Smooth muscle cell (in vitro differentiated cells): ENCODE measurements around the gene FBXW7. TPM values are rescaled to one million over a fixed set of nuclear protein-coding genes. Genes with fewer than 3 reads are reported as not detected.

Source experiments
- DNase-seq: peaks from one replicate; lab custom pipeline; 2025; ENCODE audit not compliant: unreplicated experiment; lab: John Stamatoyannopoulos, UW
- H2AFZ ChIP-seq: fragments of 200-600 bp; sonication (generic); 2 replicates; pipeline ENCODE4 v1.6.0; 2016; ENCODE audit warnings: antibody characterized with exemption, low read depth, mild to moderate bottlenecking
- H3F3A ChIP-seq: fragments of 200-600 bp; sonication (generic); 2 replicates; pipeline ENCODE4 v1.6.0; 2017; ENCODE audit warnings: antibody characterized with exemption, low read depth
- H3K27ac ChIP-seq: fragments of 200-600 bp; sonication (generic); 2 replicates; pipeline ENCODE4 v1.5.1; 2016; ENCODE audit warnings: low read depth, mild to moderate bottlenecking
- H3K27me3 ChIP-seq: fragments of 200-600 bp; sonication (generic); 2 replicates; pipeline ENCODE4 v1.6.1; 2016; ENCODE audit warnings: low read depth, mild to moderate bottlenecking
- H3K36me3 ChIP-seq: fragments of 200-600 bp; sonication (generic); 2 replicates; pipeline ENCODE4 v1.5.1; 2016; ENCODE audit warnings: low read depth
- H3K4me1 ChIP-seq: fragments of 200-600 bp; sonication (generic); 2 replicates; pipeline ENCODE4 v1.5.1; 2016; ENCODE audit warnings: low read depth
- H3K4me2 ChIP-seq: fragments of 200-600 bp; sonication (generic); 2 replicates; pipeline ENCODE4 v1.6.0; 2016; ENCODE audit warnings: mild to moderate bottlenecking
- H3K4me3 ChIP-seq: fragments of 200-600 bp; sonication (generic); 2 replicates; pipeline ENCODE4 v1.5.1; 2016; ENCODE audit warnings: mild to moderate bottlenecking
- H3K79me2 ChIP-seq: fragments of 200-600 bp; sonication (generic); 2 replicates; pipeline ENCODE4 v1.6.0; 2016; ENCODE audit warnings: low read depth, mild to moderate bottlenecking
- H3K9ac ChIP-seq: fragments of 200-600 bp; sonication (generic); 2 replicates; pipeline ENCODE4 v1.6.0; 2016; ENCODE audit warnings: low read depth
- H3K9me3 ChIP-seq: fragments of 200-600 bp; sonication (generic); replicated peaks from 2 replicates; pipeline ENCODE4 v1.5.1; 2016; ENCODE audit warnings: low read depth
- H4K20me1 ChIP-seq: fragments of 200-600 bp; sonication (generic); 2 replicates; pipeline ENCODE4 v1.6.0; 2016; ENCODE audit warnings: low read depth
- WGBS: methylation state at CpG from one replicate; pipeline ENCODE4 v1.1.7; 2016; ENCODE audit warnings: low lambda C conversion rate; 5-methylcytosine and 5-hydroxymethylcytosine counted together
- polyA plus RNA-seq: library from polyadenylated mRNA; unstranded; fragments of >200 nt; fragmentation: Nextera tagmentation; extraction: Ambion mirVana; gene quantifications from 2 replicates; pipeline ENCODE4 v1.2.1, GENCODE V29; 2016
- total RNA-seq: library from RNA; depleted of rRNA; stranded (reverse); fragments of >200 nt; gene quantifications from 2 replicates; pipeline ENCODE4 v1.2.3, GENCODE V29; 2014
- TF ChIP-seq, protein P1 (sequence below): fragments of 200-600 bp; sonication (generic); IDR thresholded peaks from 2 replicates; pipeline ENCODE4 v1.5.1; 2017; ENCODE audit warnings: borderline replicate concordance, mild to moderate bottlenecking, antibody characterized with exemption; ENCODE audit not compliant: insufficient read depth, poor library complexity, severe bottlenecking

FBXW7 gene
- total and polyA plus RNA-seq, 2 experiments from 2014 or later = 16.4 to 31.6 TPM

DNA sequence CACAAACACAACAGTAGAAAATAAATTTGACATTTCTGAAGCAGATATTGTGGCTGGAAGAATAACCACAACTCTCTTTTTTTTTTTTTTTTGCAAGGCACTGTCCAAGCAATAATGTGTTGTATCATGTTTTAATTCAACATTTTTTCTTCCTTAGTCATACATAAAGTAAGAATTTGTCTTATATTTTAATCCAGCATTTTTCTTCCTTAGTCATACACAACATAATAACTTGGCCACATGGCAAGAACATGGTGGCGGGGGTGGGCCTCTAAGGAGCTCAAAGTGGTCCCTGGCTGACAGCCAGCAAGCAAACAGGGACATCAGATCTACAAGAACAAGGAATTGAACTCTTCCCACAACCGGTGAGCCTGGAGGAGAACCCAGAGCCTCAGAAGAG lies 20.2 kb downstream of the FBXW7 start:
- DNase-seq = no peak
- no peak overlapping the region for H3K4me3 ChIP-seq
- H2AFZ ChIP-seq = no peak overlapping the region
- peaks cover 7% of the 10 kb centered on the region for H3K4me1 ChIP-seq
- TF ChIP-seq, protein P1, sequence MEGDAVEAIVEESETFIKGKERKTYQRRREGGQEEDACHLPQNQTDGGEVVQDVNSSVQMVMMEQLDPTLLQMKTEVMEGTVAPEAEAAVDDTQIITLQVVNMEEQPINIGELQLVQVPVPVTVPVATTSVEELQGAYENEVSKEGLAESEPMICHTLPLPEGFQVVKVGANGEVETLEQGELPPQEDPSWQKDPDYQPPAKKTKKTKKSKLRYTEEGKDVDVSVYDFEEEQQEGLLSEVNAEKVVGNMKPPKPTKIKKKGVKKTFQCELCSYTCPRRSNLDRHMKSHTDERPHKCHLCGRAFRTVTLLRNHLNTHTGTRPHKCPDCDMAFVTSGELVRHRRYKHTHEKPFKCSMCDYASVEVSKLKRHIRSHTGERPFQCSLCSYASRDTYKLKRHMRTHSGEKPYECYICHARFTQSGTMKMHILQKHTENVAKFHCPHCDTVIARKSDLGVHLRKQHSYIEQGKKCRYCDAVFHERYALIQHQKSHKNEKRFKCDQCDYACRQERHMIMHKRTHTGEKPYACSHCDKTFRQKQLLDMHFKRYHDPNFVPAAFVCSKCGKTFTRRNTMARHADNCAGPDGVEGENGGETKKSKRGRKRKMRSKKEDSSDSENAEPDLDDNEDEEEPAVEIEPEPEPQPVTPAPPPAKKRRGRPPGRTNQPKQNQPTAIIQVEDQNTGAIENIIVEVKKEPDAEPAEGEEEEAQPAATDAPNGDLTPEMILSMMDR = no peak
- 74% methylated on average over 2 of the region's 2 CpGs for WGBS
- peak overlapping the region; percentile 13 for H3K27ac ChIP-seq
- peaks cover 75% of the 10 kb centered on the region for H3K79me2 ChIP-seq
- no peaks in the 10 kb centered on the region for H3K27me3 ChIP-seq
- no peak overlapping the region for H3K9ac ChIP-seq
- H3K36me3 ChIP-seq = no peaks in the 10 kb centered on the region
- H3F3A ChIP-seq = no peaks in the 10 kb centered on the region
- H3K9me3 ChIP-seq = no peaks in the 10 kb centered on the region
- no peak overlapping the region for H3K4me2 ChIP-seq
- H4K20me1 ChIP-seq = peaks cover 79% of the 10 kb centered on the region

DNA sequence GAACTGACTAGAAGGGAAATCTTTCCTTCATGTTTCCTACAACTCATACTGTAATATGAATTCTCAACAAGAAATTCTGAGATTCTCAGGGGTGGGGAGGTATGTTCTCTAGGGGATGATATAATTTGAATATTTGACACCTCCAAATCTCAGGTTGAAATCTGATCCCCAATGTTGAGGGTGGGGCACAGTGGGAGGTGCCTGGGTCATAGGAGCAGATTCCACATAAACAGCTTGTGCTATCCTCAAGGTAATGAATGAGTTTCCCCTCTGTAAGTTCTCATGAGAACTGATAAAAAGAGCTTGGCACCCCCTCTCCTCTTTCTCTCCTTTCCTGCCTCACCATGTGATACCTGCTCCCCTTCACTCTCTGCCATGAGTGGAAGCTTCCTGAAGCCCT lies 21.5 kb downstream of the FBXW7 start:
- peaks cover 82% of the 10 kb centered on the region for H4K20me1 ChIP-seq
- no peaks in the 10 kb centered on the region for H3K27me3 ChIP-seq
- peaks cover 7% of the 10 kb centered on the region for H3K4me1 ChIP-seq
- peaks cover 78% of the 10 kb centered on the region for H3K79me2 ChIP-seq
- DNase-seq = no peak
- no peak overlapping the region for H3K4me3 ChIP-seq
- no peak overlapping the region for H3K4me2 ChIP-seq
- no peak overlapping the region for H3K9ac ChIP-seq
- H3K9me3 ChIP-seq = no peaks in the 10 kb centered on the region
- TF ChIP-seq, protein P1 = no peak
- no peak overlapping the region for H3K27ac ChIP-seq
- no peaks in the 10 kb centered on the region for H3K36me3 ChIP-seq
- no peaks in the 10 kb centered on the region for H3F3A ChIP-seq
- no peak overlapping the region for H2AFZ ChIP-seq

DNA sequence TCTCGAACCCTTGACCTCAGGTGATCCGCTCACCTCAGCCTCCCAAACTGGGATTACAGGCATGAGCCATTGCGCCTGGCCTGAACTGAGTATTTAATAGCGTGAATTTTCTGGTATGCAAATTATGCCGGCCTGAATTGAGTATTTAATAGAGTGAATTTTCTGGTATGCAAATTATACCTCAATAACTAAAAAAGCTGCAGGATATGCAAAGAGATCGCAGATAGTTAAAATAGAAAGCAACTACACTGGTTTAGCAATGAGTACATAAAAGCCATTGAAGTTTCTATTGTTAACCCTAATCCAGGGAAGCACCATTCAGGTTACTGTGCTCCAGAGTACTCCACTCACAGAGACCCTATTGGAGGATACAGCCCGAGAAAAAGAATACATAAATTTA lies 22.8 kb downstream of the FBXW7 start:
- Histone ChIP-seq H3K9me3 (no peaks in the 10 kb centered on the region), H3F3A (no peaks in the 10 kb centered on the region), H3K36me3 (no peaks in the 10 kb centered on the region), H3K27ac (no peak overlapping the region), H3K4me3 (no peak overlapping the region), H3K4me2 (no peak overlapping the region), H4K20me1 (peaks cover 75% of the 10 kb centered on the region), H3K79me2 (peaks cover 78% of the 10 kb centered on the region), H3K4me1 (peaks cover 7% of the 10 kb centered on the region), H3K9ac (no peak overlapping the region), H3K27me3 (no peaks in the 10 kb centered on the region), H2AFZ (no peak overlapping the region)
- TF ChIP-seq, protein P1 = no peak
- DNase-seq = no peak
- WGBS = 99% methylated on average over 7 of the region's 7 CpGs

DNA sequence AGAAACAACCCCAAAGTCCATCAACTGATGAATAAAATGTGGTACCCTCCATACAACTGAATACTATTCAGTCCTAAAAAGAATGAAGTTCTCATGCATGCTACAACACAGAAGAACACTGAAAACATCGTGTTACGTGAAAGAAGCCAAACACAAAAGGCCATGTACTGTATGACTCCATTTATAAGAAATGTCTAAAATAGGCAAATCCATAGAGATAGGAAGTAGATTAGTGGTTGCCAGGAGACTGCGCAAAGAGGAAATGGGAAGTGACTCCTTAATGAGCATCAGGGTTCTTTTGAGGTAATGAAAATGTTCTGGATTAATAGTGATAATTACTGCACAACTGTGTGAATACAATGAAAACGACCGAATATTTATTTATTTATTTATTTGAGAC lies 23.4 kb downstream of the FBXW7 start:
- no peak overlapping the region for H3K9ac ChIP-seq
- peaks cover 79% of the 10 kb centered on the region for H3K79me2 ChIP-seq

More for the DNA sequence above, 23.4 kb downstream of the FBXW7 start:
- peaks cover 74% of the 10 kb centered on the region for H4K20me1 ChIP-seq
- H3K4me2 ChIP-seq = no peak overlapping the region
- no peaks in the 10 kb centered on the region for H3K27me3 ChIP-seq
- no peak overlapping the region for H3K27ac ChIP-seq
- TF ChIP-seq, protein P1 = no peak
- H2AFZ ChIP-seq = no peak overlapping the region
- H3K36me3 ChIP-seq = no peaks in the 10 kb centered on the region
- no peaks in the 10 kb centered on the region for H3F3A ChIP-seq
- WGBS = 99% methylated on average over 5 of the region's 5 CpGs
- H3K4me1 ChIP-seq = peaks cover 7% of the 10 kb centered on the region
- H3K9me3 ChIP-seq = no peaks in the 10 kb centered on the region
- no peak overlapping the region for H3K4me3 ChIP-seq
- no peak for DNase-seq
